ENCODE measurements around the gene WIPF1.

Gene WIPF1

DNA sequence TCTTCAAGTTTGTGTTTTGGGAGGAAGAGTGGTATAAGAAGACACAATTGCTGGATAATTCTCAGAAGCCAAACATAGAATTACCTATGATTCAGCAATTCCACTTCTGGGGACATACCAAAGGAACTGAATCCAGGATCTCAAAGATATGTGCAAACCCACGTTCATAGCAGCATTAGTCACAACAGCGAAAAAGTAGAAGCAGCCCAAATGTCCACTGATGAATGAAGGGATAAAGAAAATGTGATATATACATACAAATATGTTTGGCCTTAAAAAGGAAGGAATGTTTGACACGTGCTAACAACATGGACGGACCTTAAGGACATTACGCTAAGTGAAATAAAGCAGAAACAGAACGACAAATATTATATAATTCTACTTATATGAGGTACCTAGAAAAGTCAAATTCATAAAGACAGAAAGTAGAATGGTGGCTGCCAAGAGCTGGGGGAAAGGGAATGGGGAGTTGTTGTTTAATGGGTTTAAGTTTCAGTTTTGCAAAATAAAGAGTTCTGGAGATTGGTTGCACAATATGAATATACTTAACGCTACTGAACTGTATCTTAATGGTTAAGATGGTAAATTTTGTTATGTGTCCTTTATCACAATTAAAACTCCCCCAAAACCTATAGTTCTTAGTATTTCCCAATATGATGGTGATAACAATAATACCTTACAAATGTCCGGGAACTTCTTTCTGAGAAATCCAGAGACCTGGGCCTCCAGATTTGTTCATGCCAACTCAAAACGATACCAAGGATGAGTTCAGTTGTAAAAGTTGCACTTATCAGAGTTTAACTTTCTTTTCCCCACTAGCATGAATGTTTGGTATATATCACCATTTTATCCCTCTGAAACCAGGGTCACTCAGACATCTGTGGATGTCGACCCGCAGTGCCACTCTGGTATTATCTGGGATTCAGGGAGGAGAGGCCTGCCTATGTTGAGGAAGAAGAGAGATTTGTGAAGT lies 33.7 kb upstream of the WIPF1 start:
- Histone ChIP-seq H3K27me3 (ENCODE audit: low read depth, low read length) (no peaks in the 10 kb centered on the region), H3K4me3 (ENCODE audit: low read length) (no peak overlapping the region), H3K9me3 (ENCODE audit: insufficient read depth, low read length) (no peaks in the 10 kb centered on the region), H3K4me2 (ENCODE audit: low read length) (no peak overlapping the region; the same call in 1 of the 2 replicates), H4K20me1 (ENCODE audit: insufficient read depth, low read length) (no peaks in the 10 kb centered on the region), H3K9ac (ENCODE audit: low read length) (no peak overlapping the region), H2AFZ (ENCODE audit: low read depth, low read length) (no peak overlapping the region), H3K27ac (ENCODE audit: low read length) (no peak overlapping the region), H3K36me3 (replicated peaks; ENCODE audit: low read depth, low read length) (peaks cover 27% of the 10 kb centered on the region), H3K79me2 (ENCODE audit: low read length) (peaks cover 20% of the 10 kb centered on the region), H3K4me1 (ENCODE audit: low read length) (peaks cover 44% of the 10 kb centered on the region)
- TF ChIP-seq EZH2phosphoT487 (IDR thresholded peaks at IDR 0.05; ENCODE audit: low read depth): no peak
- TF ChIP-seq, protein P1, sequence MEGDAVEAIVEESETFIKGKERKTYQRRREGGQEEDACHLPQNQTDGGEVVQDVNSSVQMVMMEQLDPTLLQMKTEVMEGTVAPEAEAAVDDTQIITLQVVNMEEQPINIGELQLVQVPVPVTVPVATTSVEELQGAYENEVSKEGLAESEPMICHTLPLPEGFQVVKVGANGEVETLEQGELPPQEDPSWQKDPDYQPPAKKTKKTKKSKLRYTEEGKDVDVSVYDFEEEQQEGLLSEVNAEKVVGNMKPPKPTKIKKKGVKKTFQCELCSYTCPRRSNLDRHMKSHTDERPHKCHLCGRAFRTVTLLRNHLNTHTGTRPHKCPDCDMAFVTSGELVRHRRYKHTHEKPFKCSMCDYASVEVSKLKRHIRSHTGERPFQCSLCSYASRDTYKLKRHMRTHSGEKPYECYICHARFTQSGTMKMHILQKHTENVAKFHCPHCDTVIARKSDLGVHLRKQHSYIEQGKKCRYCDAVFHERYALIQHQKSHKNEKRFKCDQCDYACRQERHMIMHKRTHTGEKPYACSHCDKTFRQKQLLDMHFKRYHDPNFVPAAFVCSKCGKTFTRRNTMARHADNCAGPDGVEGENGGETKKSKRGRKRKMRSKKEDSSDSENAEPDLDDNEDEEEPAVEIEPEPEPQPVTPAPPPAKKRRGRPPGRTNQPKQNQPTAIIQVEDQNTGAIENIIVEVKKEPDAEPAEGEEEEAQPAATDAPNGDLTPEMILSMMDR (IDR thresholded peaks at IDR 0.05; ENCODE audit: low read depth, low read length): no peak

DNA sequence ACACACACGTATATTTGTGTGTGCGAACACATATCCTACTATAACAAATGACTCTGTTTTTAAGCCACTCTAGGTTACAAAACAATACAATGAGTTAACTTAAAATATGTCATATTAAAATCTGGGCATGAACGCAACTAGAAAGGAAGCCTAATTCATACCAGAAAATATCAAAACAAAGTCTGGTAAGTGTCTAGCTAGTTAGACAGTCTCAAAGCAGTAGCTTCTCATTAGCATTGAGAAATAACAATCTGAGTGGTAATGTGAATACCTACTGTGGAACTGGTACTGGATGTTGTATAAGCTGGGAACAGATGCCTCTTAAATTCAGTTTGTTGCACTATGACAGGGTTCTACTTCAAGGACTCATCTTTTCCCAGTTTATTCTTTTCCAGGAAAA lies 32.5 kb upstream of the WIPF1 start:
- Histone ChIP-seq H3K27me3 (ENCODE audit: low read depth, low read length) (no peaks in the 10 kb centered on the region), H3K4me3 (ENCODE audit: low read length) (no peak overlapping the region), H3K9ac (ENCODE audit: low read length) (no peak overlapping the region), H3K27ac (ENCODE audit: low read length) (no peak overlapping the region), H4K20me1 (ENCODE audit: insufficient read depth, low read length) (no peaks in the 10 kb centered on the region), H3K4me1 (ENCODE audit: low read length) (peaks cover 36% of the 10 kb centered on the region), H2AFZ (ENCODE audit: low read depth, low read length) (no peak overlapping the region), H3K36me3 (replicated peaks; ENCODE audit: low read depth, low read length) (peaks cover 27% of the 10 kb centered on the region), H3K9me3 (ENCODE audit: insufficient read depth, low read length) (no peaks in the 10 kb centered on the region), H3K79me2 (ENCODE audit: low read length) (peaks cover 20% of the 10 kb centered on the region), H3K4me2 (ENCODE audit: low read length) (no peak overlapping the region)
- no peak for TF ChIP-seq EZH2phosphoT487 (IDR thresholded peaks at IDR 0.05; ENCODE audit: low read depth)
- TF ChIP-seq, protein P1 (IDR thresholded peaks at IDR 0.05; ENCODE audit: low read depth, low read length): no peak

DNA sequence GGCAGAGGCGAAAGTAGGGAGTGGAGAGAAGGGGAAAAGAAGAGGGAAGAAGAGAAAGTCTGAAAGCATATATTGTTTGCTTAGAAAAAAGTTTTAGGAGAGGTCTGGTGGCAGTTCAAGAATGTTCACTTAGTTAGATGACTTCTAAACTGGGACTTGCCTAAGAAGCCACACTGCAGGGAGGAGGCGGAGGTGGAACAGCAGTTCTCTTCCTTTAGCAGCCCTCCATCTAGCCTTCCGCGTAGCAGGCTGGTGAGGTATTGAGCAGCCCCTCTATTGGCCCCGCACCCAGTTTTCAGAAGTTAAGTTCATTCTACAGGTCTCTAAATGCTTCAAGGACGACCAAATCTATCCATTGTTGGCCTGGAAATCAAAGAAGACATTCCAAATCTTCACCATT lies 31.9 kb upstream of the WIPF1 start:
- Histone ChIP-seq H3K9me3 (ENCODE audit: insufficient read depth, low read length) (no peaks in the 10 kb centered on the region), H2AFZ (ENCODE audit: low read depth, low read length) (no peak overlapping the region), H3K27ac (ENCODE audit: low read length) (no peak overlapping the region), H4K20me1 (ENCODE audit: insufficient read depth, low read length) (no peaks in the 10 kb centered on the region), H3K9ac (ENCODE audit: low read length) (no peak overlapping the region), H3K4me1 (ENCODE audit: low read length) (peaks cover 36% of the 10 kb centered on the region), H3K79me2 (ENCODE audit: low read length) (peaks cover 20% of the 10 kb centered on the region), H3K27me3 (ENCODE audit: low read depth, low read length) (no peaks in the 10 kb centered on the region), H3K4me2 (ENCODE audit: low read length) (no peak overlapping the region), H3K4me3 (ENCODE audit: low read length) (no peak overlapping the region), H3K36me3 (replicated peaks; ENCODE audit: low read depth, low read length) (peaks cover 27% of the 10 kb centered on the region)
- TF ChIP-seq EZH2phosphoT487 (IDR thresholded peaks at IDR 0.05; ENCODE audit: low read depth): no peak
- TF ChIP-seq, protein P1 (IDR thresholded peaks at IDR 0.05; ENCODE audit: low read depth, low read length): no peak

DNA sequence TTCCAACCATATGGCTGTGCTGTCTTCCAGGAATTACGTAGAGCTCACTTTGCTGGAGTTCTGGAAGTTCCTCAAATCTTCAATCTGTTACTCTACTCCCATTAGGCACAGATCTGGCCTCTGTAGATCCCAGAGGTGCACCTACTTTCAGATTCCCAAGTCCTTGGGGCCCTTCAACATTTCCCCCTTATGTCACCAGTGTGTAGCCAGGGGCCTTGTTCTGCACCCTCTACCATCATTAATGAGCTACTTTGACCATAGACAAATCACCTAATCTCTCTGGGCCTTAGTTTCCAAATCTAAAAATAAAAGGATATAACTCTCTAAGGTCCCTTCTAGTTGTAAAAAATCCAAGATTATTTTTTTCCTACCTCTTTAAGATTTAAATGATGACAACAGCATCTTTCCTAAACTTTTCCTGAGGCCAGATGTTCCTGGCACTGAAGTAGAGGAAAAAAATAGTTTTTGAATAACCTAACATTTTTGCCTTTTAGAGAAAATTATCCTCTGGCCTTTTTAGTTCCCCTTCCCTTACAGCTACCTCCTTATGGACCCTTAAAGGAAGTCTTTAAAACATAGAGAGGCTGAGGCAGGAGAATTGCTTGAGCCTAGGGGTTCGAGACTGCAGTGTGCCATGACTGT lies 31.0 kb upstream of the WIPF1 start:
- Histone ChIP-seq H3K4me1 (ENCODE audit: low read length) (peaks cover 39% of the 10 kb centered on the region), H3K4me3 (ENCODE audit: low read length) (no peak overlapping the region), H3K4me2 (ENCODE audit: low read length) (no peak overlapping the region), H2AFZ (ENCODE audit: low read depth, low read length) (no peak overlapping the region), H3K9me3 (ENCODE audit: insufficient read depth, low read length) (no peaks in the 10 kb centered on the region), H3K27me3 (ENCODE audit: low read depth, low read length) (no peaks in the 10 kb centered on the region), H3K27ac (ENCODE audit: low read length) (no peak overlapping the region), H3K79me2 (ENCODE audit: low read length) (peaks cover 17% of the 10 kb centered on the region), H3K36me3 (replicated peaks; ENCODE audit: low read depth, low read length) (peaks cover 27% of the 10 kb centered on the region), H3K9ac (ENCODE audit: low read length) (no peak overlapping the region), H4K20me1 (ENCODE audit: insufficient read depth, low read length) (no peaks in the 10 kb centered on the region)
- no peak for TF ChIP-seq EZH2phosphoT487 (IDR thresholded peaks at IDR 0.05; ENCODE audit: low read depth)
- TF ChIP-seq, protein P1 (IDR thresholded peaks at IDR 0.05; ENCODE audit: low read depth, low read length): no peak

Data from OCI-LY3 (cell line).